Suppressor macrophage treated with lipopolysaccharide for 1 hour (primary cell): ENCODE measurements around the gene RRBP1.

Experiments used
- DNase-seq, 3 donors: peaks; one replicate each; pipeline ENCODE4 v3.0.0-alpha.2; 2020 to 2022

The RRBP1 gene

DNA sequence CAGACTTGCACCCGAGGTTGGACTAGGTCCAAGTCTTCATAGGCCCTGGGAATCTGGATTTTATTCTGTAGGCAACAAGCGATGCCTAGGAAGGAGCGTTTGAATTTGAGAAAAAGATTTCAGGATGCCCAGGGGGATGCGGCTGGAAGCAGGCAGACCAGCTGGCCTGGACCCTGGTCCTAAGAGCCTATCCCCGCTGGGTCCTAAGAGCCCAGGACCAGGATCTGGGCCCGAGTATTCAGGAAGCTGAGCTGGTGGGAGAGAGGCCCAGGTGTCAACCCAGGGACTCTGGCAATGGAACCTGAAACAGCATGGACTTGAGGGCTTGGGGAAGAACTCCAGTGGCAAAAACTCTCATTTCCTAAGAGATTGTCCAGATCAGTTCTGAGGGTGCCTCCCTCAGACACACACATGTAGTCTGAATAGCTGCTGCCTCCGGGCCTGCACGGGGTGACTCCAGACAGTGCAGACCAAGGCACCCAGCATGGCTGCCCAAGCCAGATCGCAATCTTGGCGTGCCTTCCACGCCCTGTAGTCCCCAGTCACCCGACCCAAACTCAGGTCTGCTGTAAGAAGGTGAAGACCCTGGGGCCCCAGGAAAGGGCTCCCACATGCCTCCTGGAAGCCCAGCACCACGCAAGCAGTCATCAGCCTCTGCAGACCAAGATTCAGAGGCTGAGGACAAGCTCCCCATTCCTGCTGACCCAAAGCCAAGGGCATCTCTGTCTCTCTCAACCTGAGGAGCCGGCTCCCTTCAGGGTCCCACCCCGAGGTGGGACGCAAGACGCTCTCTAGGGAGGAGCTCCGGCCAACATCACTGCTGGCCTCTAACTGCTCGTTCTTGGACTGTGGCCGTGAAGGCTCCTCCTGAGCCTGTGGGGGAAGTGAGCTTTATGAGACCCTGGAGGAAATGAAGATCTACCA is 34.4 kb downstream of the RRBP1 start:
- no peak for DNase-seq

DNA sequence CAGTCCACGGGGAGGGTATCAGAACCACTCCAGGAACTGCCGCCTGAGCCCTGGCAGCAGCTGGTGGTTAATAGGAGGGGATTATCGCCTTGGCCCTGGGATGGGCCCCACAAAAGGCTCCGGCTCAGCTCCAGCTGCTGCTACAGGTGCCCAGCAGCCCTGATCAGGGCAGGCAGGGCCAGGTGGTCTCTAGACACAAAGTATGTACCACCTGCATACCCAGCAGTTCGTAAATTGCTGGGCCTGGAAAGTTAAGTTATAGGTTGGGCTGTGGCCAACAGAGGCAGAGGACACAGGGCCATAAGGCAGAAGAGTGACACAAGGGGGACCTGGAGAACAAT is 35.1 kb downstream of the RRBP1 start:
- DNase-seq: no peak

DNA sequence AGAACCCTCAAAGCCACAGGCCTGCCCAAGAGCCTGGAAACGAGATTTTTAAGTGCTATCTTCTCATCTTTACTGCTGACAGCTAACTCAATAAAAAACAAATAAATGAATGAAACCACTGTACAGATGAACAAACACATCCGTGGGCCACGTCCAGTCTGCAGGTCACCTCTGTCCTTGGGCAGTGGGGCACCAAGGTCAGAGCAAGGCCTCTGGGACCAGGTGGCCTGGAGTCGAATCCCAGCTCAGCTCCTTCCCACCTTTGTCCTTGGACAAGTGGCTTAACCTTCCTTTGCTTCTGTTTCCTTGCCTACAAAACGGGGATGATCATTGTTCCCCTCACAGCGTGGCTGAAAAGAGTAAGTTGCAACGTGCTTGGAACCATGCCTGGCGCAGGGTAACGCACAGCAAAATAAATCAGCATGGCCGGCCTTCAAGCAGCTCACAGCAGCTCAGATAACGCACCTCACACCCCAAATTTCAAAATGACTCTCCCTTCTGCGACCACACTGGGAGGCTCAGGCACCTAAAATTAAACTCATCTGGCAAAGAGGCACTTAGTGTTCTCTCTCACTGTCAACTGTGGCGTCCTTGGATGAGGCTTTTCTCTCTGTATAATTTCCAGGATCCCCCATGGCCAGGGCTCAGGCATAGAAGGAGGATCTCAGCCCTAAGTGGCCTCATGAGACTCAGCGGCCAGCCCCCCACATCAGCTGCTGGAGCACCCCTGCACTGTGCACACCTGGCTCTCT is 35.7 kb downstream of the RRBP1 start:
- DNase-seq: no peak

DNA sequence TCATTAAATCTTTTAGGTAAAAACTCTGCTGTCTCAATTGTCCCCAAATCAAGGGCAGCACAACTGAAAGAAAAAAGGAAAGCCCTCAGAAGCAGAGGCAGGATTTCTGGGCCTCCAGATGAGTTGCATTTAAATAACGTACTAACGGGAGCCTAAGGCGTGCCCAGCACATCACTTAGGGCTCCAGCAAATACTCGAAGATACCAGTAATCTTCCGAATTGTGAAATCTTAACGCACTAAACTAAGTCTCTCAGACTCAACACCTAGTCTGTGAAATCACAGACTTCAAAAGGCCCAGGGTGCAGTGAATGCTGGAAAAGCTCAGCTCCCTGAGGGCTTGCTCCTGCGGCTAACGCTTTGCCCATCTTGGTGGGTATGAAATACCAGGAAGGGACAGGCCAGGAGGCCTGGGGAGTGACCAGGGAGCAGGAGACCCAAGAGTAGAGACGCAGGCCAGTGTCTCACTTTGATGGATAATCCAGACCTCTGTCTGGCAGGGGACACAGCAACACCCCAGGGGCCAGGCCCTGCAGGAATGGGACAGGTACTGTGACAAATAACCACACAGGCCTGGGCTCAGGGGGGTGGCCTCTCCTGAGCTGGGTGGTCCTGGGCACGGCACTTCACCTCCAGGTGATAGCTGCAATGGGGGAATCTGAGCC is 36.4 kb downstream of the RRBP1 start:
- no peak for DNase-seq

DNA sequence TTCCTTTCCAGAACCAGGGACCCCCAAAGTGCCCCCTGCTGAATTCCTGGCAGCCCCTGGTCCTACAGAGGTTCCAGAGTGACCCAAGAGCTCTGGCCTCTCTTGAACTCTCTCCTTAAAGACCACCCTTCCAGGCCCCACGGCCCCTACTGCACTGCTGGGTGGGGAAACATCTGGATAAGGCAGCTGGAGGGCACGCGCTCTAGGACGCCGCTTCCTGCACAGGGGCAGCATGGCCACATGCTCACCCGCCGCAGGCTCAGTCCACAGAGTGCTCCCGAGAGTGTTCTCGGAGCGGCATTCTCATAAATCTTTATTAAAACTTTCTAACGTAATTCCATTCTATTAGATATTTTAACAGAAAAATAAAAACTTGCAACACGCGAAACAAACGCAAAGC is 37.0 kb downstream of the RRBP1 start:
- no peak for DNase-seq

DNA sequence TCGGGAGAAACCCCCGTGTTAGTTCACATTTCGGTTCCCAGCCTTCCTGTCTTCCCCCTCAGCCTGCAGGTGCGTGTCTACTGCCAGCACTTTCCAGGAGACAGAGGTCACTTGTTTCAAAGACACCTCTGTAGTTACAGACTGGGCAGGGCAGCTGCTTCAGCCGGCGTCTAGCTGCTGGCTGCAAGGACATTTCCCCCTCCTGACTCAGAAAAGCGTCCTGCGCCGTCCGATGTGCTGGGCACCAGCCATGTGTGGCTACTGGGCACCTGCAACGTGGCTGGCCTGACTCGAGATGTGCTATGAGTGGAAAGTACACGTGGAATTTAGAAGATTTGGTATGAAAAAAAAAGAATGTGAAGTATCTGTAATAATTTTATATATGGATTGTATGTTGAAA is 37.6 kb downstream of the RRBP1 start:
- no peak for DNase-seq

DNA sequence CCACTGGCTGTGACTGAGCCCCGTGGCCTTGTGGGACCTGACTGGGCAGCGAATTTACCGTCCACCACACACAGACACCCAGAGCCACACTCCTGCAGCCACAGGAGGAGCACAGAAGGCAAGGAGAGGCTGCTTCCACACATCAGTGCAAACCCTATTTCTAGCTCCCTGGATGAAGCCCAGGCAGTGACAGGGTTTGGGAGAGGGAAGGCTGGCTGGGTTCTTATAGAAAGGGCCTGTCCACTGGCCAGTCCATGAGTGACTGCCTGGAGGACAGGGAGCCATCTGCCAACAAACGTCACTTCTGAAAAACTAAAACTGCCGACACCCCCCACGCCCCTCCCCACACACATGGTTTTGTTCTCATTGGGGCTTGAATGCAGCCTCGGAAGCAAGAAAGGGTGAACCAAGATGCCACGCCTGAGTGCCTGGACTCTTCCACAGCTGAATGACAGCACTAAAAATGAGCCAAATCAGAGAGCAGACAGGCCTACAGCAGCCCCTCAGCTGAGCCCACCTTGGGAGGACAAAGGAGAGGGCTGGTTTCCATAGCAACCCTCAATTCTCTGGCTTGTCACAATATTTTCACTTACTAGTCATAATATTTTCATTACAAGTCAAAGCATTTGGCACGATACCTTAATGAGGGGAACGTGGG is 38.4 kb downstream of the RRBP1 start:
- DNase-seq: no peak

DNA sequence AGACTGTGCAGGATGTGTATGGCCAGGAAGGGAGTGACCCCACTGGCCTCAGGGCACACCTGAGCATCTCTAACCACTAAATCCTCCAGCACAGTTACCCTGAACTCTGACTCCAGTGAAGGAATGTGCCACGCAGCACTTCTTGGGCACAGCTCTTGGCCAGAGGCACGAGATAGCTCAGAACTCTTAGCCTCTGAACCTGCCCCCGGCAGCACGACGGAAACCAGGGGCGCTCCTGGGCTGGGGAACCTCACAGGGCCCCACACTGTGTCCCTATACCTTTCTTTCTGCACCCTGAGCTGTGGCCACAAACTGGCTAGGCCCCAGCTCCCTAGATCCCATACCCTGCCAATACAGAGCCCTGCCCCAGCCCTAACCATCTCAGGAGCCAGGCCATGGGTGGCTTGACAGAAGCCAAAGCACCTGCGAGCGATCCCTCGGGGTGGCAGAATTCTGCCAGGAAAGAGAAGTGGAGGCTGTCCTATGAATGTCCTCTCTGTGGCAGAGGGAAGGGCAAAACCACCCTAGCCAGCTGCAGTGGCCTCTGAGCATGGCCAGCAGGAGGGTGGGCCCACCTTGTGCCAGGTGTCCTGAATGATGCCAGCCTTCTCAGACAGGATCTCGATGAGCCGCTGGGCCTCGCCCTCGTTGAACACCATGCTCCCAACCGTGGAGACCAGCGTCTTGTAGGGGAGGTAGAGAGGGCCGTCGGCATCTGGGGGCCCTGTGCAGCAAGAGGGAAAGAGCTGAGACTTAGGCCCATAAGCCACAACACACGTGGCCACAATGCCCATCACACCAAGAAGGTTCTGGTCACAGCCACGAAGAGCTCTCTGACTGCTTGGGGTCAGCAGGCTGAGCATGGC is 39.4 kb downstream of the RRBP1 start:
- no peak for DNase-seq

DNA sequence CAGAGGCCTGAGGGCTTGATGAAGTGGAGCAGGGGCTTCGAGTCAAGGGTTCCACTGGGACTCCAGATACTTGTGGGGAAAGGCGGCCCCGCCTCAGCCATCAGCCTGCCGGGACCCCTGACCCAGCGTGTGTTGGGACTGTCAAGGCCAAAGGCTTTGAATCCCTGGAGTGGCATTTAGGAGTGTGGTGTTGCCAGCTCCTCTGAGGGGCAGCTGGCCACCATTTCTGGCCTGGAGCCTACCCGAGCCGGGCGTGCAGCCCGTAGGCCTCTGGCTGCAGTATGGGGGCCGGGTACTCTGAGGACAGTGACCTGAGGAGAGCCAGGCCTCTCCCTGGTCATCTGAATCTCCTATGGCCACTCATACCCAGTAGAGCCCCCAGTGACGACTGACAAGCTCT is 40.0 kb downstream of the RRBP1 start:
- DNase-seq: no peak

DNA sequence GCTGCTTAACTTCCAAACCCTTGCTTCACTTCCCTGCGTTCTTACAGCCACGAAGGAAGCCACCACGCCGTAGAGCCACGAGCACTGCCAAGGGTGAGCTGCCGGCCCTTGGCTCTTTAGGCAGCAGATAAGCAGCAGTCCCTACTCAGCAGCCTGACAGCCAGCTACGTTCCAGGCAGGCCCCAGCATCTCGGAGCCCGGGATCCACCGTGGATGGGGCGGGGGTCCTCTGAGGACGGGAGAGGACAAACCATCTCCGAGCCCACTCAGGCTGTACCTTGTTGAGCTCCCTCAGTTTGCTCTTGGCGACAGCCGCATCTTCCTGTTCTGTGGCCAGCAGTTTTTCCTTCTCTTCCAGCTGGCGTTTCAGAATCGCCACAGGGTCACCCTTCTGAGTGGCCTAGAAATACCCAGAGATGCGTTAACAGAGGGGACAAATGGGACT is 40.5 kb downstream of the RRBP1 start:
- no peak for DNase-seq

DNA sequence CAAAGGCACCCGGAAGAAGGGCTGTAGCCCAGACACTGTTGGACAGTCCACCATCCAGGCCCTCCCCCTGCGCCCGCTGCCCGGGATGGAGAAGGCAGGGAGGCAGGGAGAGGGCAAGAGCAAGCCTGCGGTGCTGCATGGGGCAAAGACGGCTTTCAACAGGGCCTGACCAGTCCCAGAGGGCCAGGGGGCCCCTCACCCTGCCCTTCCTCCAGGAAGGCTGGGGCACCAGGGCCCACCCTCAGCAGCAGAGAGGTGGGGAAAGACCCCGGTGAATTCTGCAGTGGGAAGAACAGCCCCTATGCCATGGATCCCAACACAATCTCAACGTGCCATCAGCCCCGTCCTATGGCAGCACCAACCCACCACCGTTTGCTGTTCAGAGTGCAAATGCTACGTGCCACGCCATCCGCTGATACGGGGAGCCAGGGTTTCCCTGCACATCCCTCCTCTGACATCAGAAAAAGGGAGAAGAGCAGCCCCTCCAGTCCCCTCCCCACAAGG is 41.1 kb downstream of the RRBP1 start:
- DNase-seq: no peak

DNA sequence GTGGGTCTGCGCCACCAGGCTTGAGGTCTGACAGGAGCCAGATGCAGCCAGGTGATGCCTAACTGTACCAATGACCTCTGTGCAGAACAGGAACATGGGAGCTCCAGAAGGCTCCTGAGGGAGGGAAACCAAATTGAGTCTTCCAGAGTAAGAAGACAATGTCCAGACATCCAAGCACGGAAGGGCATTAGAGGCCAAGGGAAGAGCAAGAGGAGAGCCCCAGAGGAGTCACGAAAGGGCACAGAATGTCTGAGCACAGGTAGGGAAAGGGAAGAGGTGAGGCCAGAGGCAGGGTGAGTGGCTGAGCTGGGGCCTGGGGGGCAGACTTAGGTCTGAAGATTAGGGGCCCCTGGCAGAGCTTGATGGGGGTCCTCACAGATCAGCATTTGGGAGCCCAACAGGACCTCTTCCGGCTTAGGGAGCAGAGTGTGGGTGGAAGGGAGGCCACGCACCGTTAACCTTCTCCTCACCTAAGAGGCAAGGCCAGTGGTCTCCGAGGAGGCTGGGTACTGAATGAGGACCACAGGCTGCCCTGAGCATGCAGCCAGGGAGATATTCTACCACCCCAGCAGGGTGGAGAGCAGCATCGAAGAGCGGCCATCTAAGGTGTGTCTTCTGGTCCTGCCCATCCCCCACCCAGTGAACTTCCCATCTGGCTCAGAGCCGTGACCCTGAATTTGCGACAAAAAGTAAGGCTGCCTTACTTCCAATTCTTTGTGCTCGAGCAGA is 41.7 kb downstream of the RRBP1 start:
- DNase-seq: no peak

DNA sequence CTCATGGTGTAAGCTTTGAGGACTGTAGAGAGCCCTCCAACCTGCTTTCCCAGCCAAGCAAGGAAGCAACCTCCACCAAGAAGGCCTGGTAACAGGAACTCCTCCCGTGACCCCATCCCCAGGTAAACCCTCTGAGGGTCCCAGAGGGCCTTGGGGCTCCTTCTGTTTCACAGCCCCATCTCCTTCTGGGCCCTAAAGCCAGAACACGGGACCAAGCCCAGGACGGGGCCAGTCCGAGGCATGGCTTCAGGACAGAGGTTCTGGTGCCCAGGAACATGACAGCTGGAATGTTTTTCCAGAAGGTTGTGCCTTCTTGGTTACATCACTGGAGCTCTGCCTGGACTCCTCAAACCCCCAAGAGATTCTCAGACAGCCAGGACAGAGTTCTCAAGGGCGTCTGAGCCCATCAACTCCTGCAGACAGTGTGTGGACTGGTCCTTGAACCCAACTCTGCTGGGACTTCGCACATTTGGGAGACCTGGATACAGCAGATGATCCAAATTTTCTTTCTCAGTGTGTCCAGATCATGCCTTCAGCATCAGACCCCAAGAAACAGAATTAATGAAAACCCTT is 43.1 kb downstream of the RRBP1 start:
- DNase-seq: no peak

DNA sequence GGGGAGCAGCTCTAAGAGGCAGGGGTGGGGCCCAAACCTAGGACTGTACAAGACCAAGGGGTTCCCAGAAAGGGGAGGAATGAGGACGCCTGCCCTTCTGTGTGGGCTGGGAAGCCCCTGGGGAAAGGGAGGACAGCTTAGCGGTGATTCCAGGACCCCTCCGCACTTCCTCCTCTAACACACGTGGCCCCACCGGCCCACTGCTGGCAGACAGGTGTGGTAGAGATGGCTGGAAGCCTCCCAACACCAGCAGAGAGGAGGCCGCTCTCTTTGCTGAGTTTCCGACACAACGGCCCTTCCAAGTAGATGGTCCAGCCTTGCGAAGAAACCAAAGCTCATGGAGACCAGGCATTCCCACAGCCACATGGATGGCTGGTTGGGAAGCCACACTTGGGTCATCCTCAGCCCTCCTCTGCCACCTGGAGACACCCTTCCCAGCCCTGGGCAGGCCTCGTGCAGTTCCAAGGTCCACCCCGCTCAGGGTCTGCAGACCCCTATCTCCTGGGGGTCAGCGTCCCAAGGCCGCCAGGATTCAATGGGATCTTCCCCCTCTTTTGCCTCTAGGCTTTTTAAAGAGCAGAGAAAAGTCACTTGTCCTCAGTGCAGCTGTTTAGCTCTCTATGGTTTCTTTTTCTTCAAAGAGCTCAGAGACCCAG is 43.9 kb downstream of the RRBP1 start:
- DNase-seq: no peak

DNA sequence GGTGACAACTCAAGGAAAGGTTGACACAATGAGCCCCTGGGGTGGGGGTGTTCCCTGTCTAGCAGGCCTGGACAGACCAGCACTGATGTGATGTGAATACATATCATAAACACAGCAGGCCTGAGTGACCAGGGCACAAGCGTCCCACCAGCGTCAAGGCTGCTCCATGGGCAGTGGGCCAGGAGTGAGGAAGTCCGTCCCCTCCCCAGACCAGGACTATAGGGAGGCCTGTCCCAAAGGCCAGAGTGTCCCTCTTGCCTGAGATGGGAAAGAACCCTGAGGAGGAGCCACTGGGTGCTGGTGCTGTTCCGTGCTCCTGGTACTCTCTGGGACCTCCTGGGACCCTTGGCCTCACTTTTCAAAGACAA is 44.6 kb downstream of the RRBP1 start:
- DNase-seq: no peak

DNA sequence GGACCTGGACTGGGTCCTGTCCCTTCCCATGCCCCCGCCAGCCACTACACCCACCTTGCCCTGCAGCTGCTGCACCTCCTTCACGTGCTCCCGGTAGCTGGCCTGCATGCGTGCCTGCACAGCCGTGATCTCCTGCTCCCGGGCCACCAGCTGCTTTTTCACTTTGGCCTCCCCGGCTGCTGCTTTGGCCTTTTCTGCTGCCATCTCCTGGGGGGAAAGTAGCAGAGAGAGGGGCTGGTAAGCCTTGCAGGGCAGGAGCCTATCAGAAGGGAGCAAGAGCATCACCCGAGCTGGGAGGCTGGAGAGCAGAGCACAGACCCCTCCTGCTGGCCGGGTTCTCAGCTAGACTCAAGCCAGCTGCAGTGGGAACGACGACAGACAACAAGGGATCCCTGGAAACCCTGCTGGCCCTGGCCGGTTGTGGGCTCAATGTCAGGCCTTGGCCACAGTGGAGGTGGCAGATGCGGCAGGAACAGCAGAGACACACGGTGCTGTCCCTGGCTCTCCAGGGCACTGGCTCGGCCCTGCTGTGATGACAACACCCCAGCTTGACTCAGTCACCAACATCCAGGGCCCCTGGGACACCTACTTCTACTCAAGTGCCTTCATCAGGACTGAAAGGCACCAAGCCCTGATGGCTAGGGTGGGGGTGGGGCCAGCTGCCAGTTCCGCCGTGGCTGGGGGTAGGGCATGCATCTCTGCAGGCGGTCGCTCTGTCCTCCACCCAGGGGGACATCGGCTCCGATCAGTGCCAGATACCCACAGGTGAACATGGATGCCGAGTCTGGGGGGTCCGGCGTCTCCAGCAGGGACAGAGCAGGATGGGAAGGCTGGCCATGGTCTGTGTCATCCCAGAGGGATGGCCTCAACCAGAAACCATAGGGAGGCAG is 45.3 kb downstream of the RRBP1 start:
- DNase-seq: no peak

DNA sequence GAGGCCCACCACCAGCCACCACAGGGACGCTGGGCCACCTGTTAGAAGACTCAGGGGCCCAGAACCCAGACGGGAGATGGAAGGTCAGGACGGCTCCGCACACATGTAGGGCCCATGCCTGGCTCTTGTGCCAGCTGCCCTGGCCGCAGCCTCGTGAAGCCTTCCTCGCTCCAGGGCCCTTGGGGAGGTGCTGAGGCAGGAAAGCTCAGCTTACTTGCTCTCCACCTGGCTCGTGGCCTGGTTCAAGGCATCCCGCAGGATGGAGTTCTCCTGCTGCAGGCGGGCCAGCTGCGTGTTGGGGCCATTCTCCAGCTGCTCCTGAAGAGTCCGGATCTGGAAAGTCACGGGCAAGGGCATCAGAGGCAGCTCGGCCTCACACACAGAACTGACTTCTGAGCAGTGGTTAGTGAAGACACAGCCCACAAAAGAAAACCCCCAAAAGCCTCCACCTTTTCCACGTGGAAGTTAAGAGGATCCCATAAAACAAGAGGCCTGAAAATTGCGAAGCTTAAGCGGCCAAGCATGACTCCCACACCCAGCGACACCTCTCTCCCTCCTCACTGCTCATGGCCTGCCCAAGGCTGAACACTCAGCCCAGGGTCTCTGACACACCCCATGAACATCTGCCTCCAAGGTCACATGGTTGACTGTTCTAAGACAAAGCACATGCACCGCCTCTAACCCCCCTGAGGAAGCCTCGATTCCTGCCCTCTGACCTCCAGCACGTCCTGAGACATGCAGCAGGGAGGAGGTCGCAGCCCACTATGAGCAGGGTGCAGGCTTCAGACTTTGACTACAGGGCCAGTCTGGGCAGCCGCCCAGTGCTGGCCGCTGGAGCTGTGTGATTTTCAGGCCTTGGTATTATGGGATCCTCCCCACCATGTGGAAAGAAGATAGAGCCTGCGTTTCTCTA is 46.5 kb downstream of the RRBP1 start:
- no peak for DNase-seq

DNA sequence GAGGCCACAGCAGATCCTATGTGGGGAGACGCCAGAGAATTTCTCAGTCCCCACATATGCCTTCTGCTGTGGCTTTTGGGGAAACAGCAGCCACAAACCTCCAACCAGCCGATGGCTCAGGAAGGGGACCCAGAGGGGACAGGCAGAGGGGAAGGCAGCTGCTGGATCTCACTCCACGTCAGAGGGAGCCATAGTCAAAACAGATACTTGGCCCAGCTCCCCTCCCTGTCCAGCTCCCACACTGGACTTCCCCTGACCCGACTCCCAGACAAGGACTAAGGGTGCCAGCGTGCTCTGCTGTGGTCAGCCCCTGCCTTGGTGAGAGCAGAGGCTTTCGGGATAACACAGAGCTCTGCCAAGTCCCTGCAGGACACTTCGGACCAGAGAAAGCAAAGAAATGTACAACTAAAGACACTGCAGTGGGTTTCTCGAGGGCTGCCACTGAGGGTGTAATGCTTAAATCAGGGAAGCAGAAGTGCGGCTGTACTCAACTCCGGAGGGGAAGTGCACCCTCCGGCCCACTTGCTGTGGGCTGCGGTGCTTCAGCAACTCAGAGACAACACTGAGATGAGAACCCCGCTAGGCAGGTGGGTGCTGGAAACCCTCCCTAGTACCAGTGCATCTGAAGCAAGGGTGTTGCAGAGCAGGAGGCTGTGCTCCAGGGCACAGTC is 47.2 kb downstream of the RRBP1 start:
- DNase-seq: peak; percentile 69 to 78 (median 75)
